Rectal smooth muscle tissue (tissue), 1 donor: Measurements from ENCODE around the gene AP2A2.

Source experiments
- H3K27ac ChIP-seq: one replicate; pipeline ENCODE4 v1.7.0; 2013; ENCODE audit warnings: low read depth, low read length, inconsistent platforms
- H3K27me3 ChIP-seq: one replicate; pipeline ENCODE4 v1.7.0; 2013; ENCODE audit warnings: low read length; ENCODE audit not compliant: control insufficient read depth, insufficient read depth
- H3K36me3 ChIP-seq: one replicate; pipeline ENCODE4 v1.7.0; 2013; ENCODE audit warnings: low read length; ENCODE audit not compliant: control insufficient read depth, insufficient read depth
- H3K4me1 ChIP-seq: one replicate; pipeline ENCODE4 v1.7.0; 2013; ENCODE audit warnings: low read length; ENCODE audit not compliant: control insufficient read depth, insufficient read depth
- H3K4me3 ChIP-seq: one replicate; pipeline ENCODE4 v1.7.0; 2013; ENCODE audit warnings: low read length
- H3K9ac ChIP-seq: one replicate; pipeline ENCODE4 v1.7.0; 2013; ENCODE audit warnings: low read length

AP2A2 gene

DNA sequence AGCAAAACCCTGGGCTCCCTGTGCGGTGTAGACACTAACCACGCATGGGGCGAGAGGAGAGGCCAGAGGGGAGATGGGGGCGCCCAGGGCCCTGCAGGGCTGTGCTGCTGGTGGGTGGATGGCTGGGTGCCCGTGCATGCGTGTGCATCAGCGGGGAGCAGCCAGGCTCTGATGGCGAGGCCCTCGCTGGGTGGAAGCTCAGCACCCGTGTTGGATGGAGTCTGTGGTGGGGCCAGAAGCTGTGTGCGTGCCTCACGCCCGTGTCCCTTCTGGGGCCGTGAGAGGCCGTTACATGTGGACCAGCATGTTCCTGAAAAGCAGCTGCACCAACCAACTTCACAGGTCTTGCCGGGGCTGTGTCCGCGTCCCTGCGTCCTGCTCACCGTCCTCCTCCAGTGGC is 77.5 kb downstream of the AP2A2 start:
- peaks cover 23% of the 10 kb centered on the region for H3K36me3 ChIP-seq

DNA sequence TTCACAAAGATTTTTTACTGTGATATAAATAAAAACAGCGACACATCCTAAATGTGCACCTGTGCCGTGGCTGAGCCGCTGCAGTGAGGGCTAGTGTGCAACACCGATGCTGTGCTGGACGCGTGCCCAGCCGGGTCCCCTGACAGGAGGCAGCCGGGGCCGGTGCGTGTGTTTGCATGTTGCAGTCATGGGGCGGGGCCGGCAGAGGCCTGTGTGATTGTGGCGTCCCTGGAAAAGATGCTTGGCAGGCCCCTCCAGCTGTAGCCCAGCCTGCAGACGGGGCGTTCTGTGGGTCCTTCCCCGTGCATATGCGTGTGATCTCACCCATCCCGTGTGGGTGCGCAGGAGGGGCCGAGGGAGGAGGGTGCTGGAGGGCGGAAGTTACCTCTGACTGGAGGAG is 80.3 kb downstream of the AP2A2 start:
- Histone ChIP-seq H3K9ac (no peak overlapping the region), H3K27me3 (no peaks in the 10 kb centered on the region), H3K4me1 (no peaks in the 10 kb centered on the region), H3K4me3 (no peak overlapping the region), H3K27ac (no peak overlapping the region), H3K36me3 (peaks cover 27% of the 10 kb centered on the region)

More for the DNA sequence above, 77.5 kb downstream of the AP2A2 start:
- H3K4me1 ChIP-seq: no peaks in the 10 kb centered on the region
- H3K27ac ChIP-seq: no peak overlapping the region
- H3K4me3 ChIP-seq: no peak overlapping the region
- H3K9ac ChIP-seq: no peak overlapping the region
- no peaks in the 10 kb centered on the region for H3K27me3 ChIP-seq

DNA sequence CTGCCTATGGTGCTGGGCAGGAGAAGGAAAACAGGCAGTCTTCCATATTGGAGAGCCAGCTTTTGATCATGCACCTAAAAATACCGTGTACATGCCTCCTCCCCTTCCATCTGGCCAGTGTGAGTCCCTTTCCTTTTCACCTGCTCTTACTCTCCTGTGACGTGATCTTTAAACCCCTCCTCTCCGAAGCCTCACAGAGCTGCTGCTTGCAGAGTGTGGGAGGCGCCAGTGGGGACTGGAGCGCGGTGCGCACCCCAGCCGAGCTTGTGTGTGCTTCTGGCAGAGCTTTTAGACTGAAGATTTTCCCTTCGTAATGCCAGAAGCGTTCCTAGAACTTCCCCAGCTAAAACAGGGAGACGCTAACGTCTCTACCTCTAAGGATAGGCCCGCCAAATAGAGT is 81.1 kb downstream of the AP2A2 start:
- Histone ChIP-seq H3K4me1 (no peaks in the 10 kb centered on the region), H3K27me3 (no peaks in the 10 kb centered on the region), H3K9ac (no peak overlapping the region), H3K27ac (no peak overlapping the region), H3K4me3 (no peak overlapping the region), H3K36me3 (peaks cover 32% of the 10 kb centered on the region)

DNA sequence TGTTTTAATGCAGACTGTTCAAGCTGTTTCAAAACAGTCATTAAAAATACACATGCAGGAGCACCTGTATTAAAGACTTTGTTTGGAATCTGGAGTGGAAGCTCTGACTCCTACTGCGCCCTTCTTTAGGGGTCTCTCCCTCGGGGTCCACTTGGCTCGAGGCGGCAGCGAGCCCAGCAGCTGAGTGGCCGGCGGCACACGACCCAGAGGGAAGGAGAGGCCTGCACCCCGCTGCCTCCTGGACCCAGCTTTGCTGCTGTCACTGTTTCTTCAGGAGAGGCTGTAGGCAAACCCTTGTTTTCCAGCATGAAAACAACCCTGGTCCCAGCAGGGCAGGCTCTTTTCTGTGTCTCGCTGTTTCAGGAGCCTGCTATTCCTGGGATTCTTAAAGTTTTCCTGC is 81.6 kb downstream of the AP2A2 start:
- H3K36me3 ChIP-seq: peaks cover 31% of the 10 kb centered on the region
- H3K27ac ChIP-seq: no peak overlapping the region
- H3K27me3 ChIP-seq: no peaks in the 10 kb centered on the region
- H3K4me1 ChIP-seq: no peaks in the 10 kb centered on the region
- H3K4me3 ChIP-seq: no peak overlapping the region
- no peak overlapping the region for H3K9ac ChIP-seq

DNA sequence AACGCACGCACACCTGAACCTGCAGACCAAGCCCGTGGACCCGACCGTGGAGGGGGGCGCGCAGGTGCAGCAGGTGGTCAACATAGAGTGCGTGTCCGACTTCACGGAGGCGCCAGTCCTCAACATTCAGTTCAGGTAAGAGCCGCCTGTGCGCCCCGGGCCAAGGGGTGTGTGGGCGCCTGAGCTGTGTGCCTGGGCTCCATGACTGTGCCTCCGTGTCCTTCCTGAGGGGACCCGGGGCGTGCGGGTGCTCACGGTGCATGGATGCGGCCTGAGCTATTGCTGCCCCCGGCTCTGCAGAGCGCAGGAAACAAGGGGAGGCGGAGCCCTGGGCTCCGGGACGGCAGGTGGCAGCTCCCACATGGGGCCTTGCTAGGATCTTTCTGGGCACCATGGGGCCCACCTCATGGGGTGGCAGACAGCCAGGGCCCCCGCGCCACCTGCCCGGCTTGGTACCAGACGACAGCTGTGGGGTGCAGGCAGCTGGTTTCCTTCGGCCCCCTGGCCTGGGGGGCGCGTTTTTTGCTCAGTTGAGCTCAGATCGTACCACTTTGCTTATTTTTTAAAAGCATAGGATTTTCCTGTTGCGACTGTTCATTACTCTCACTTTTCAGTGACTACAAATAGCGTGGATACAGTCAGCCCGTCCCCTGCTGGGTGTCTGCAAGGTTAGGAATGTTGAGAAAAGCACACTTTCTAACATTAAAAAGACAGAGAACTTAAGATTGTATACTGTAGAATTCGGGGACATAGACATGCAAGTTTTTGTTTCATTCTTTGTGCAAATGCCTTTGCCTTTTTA is 82.5 kb downstream of the AP2A2 start:
- H3K4me1 ChIP-seq: no peaks in the 10 kb centered on the region

DNA sequence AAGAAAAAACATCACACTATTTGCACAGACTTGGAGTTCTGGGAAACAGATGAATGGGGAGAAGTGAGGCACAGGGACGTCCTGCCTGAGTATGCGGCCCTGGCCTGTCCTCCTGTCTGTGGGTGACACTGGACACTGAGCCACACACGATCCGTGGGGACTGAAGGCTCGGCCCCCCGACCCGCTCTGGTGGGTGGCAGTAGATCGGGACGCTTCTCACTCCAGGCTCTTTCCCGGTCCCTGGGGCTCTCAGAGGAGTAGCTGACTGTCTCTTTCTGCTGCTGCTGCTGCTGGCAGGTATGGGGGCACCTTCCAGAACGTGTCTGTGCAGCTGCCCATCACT is 83.1 kb downstream of the AP2A2 start:
- Histone ChIP-seq H3K4me3 (no peak overlapping the region), H3K9ac (no peak overlapping the region), H3K27ac (no peak overlapping the region), H3K4me1 (no peaks in the 10 kb centered on the region), H3K27me3 (no peaks in the 10 kb centered on the region), H3K36me3 (peaks cover 24% of the 10 kb centered on the region)

More for the DNA sequence above, 82.5 kb downstream of the AP2A2 start:
- no peak overlapping the region for H3K4me3 ChIP-seq
- no peak overlapping the region for H3K27ac ChIP-seq
- H3K9ac ChIP-seq: no peak overlapping the region
- no peaks in the 10 kb centered on the region for H3K27me3 ChIP-seq
- peaks cover 27% of the 10 kb centered on the region for H3K36me3 ChIP-seq

DNA sequence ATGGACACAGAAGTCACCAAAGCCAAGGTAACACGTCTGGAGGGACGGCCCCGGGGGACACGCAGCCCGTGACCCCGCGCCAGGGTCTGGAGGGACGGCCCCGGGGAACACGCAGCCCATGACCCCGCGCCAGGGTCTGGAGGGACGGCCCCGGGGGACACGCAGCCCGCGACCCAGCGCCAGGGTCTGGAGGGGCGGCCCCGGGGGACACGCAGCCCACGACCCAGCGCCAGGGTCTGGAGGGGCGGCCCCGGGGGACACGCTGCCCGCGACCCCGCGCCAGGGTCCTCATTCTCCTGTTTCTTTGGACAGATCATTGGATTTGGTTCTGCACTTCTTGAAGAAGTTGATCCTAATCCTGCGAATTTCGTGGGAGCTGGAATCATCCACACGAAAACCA is 83.7 kb downstream of the AP2A2 start:
- H3K9ac ChIP-seq: no peak overlapping the region
- no peak overlapping the region for H3K4me3 ChIP-seq
- no peak overlapping the region for H3K27ac ChIP-seq
- peaks cover 24% of the 10 kb centered on the region for H3K36me3 ChIP-seq
- no peaks in the 10 kb centered on the region for H3K4me1 ChIP-seq
- H3K27me3 ChIP-seq: no peaks in the 10 kb centered on the region

DNA sequence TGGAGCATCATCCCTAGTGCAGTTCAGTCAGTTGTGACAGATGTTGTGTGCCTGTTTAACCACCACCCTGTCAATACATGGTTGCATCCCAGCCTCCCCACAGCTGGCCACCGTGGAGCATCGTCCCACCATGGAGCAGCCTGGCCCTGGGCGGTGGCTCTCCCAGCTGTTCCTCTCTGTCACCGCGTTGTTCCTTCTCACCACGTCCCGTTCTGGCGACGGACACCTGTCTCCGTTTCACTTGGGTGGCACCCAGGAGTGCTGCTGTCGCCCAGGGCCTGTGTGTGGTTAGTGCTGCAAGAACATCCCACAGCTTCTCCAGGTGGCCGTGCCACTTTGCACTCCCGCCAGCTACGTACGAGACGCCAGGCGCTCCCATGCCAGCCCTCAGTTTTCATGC is 84.3 kb downstream of the AP2A2 start:
- Histone ChIP-seq H3K36me3 (peaks cover 19% of the 10 kb centered on the region), H3K9ac (no peak overlapping the region), H3K4me1 (no peaks in the 10 kb centered on the region), H3K27ac (no peak overlapping the region), H3K27me3 (no peaks in the 10 kb centered on the region), H3K4me3 (no peak overlapping the region)

DNA sequence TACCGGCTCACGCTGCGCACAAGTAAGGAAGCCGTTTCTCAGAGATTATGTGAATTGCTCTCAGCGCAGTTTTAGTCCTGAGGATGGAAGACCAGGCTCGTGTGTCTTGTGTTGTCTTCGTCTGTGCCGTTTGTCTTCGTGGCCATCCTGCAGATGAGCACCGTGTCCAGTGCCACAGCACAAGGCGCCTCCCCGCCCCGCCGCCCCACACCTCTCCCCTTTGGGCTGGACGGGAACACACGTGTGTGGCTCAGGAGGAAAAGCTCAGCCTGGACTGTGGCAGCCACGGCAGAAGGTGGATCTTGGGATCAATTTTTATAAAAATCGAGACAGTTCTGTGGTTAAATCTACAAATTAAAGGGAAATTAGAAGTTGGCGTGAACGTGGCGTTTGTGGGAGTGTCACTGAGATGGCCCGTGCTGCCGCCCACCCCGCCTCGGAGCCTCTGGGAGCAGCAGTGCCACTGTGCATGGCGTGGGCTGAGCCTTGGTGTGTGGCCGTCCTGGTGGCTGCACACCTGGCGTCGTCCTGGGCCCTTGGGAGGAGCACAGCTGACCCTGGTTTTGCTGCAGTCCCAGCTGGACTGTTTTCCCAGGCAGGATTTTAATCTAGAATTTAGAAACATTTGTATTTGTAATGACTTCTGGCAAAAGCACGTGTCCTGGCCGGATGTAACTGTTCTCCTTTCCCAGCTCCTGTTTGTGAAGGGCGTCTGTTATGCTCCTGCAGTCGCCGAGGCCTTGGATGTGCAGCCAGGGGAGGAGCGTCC is 85.1 kb downstream of the AP2A2 start:
- Histone ChIP-seq H3K9ac (no peak overlapping the region), H3K4me3 (no peak overlapping the region), H3K27ac (no peak overlapping the region), H3K4me1 (no peaks in the 10 kb centered on the region), H3K27me3 (no peaks in the 10 kb centered on the region), H3K36me3 (peaks cover 17% of the 10 kb centered on the region)

DNA sequence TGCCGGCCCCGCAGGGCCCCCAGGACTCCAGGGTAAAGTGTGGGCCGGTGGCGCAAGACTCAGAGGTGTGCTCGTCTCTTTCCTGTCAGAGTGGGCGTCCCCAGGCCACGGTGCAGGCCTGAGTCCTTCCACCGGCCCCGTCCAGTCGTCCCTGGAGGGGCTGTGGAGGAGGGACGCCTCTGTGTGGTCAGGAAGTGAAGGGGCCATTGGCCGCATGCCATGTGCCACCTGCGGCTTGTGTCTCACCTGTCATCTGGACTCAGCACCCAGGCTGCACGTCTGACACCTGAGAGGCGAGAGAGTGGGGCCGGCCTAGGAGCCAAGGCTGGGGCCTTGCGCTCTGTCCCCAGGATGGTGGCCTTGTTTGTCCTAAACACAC is 85.6 kb downstream of the AP2A2 start:
- Histone ChIP-seq H3K4me1 (no peaks in the 10 kb centered on the region), H3K36me3 (peaks cover 17% of the 10 kb centered on the region)

DNA sequence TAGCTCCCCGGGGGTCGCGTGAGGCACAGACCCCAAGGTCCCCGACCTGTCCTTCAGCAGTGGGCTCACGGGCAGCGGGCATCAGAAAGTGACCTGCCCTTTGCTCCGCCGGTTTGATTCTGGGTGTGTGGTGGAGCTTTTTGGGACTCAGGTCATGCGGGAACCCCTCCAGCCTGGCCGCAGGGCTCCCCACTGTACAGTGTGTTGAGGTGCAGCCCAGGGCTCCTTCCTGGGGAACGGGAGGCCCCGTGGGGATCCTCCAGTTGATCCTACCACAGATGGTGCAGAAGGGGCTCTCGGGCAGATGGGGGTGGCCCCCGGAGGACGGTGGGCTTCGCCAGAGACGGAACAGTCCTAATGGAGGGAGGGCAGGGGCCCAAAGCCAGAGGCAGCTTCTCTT is 86.6 kb downstream of the AP2A2 start:
- H3K4me3 ChIP-seq: no peak overlapping the region
- peaks cover 17% of the 10 kb centered on the region for H3K36me3 ChIP-seq
- H3K4me1 ChIP-seq: no peaks in the 10 kb centered on the region
- H3K27ac ChIP-seq: no peak overlapping the region
- H3K27me3 ChIP-seq: no peaks in the 10 kb centered on the region
- no peak overlapping the region for H3K9ac ChIP-seq

More for the DNA sequence above, 85.6 kb downstream of the AP2A2 start:
- Histone ChIP-seq H3K27ac (no peak overlapping the region), H3K9ac (no peak overlapping the region), H3K4me3 (no peak overlapping the region), H3K27me3 (no peaks in the 10 kb centered on the region)

DNA sequence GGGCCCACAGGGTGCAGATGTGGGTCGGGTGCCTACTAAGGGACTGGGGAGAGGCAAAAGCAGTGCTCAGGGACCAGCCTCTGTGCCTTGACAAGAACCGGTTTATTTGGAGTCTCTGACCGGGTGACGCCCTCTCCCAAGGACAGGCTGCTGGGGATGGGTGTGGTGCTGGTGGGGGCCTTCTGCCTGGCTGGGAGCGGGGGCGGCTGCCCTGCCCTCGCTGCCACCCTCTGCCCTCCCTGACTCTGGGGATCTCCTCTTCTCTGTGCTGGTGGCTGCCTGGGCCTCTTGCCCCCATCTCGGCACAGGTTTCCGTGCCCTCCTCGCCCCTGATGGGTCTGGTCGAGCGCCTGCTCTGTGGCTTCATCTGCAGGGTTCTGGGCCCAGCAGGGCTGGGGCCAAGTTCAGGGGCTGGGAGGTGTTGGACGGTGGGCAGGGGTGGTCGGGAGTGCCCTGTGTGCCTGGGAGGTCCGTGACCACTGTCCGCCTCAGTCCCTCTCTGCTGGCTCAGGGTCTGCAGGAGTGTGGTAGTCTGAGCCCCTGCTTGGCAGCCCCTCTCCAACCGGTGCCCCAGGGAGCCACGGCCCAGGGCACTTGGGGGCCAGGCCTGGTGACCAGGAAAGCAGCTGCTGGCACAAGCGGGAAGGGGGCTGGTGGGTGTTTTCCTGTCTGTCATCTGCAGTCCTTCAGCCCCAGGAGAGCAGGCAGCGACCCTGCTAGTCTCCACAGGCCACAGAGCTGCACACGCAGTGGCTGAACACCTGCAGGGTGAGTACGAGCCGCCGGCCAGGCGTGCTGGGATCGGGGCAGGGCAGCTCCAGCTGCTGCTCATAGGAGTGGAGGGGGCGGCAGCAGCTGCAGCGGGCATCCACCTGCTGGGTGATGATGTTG is 87.3 kb downstream of the AP2A2 start:
- peaks cover 17% of the 10 kb centered on the region for H3K36me3 ChIP-seq
- H3K9ac ChIP-seq: no peak overlapping the region
- no peaks in the 10 kb centered on the region for H3K4me1 ChIP-seq
- no peak overlapping the region for H3K27ac ChIP-seq
- no peak overlapping the region for H3K4me3 ChIP-seq
- no peaks in the 10 kb centered on the region for H3K27me3 ChIP-seq
